ENCODE measurements around the gene TEAD1.

- TF ChIP-seq, protein P1, sequence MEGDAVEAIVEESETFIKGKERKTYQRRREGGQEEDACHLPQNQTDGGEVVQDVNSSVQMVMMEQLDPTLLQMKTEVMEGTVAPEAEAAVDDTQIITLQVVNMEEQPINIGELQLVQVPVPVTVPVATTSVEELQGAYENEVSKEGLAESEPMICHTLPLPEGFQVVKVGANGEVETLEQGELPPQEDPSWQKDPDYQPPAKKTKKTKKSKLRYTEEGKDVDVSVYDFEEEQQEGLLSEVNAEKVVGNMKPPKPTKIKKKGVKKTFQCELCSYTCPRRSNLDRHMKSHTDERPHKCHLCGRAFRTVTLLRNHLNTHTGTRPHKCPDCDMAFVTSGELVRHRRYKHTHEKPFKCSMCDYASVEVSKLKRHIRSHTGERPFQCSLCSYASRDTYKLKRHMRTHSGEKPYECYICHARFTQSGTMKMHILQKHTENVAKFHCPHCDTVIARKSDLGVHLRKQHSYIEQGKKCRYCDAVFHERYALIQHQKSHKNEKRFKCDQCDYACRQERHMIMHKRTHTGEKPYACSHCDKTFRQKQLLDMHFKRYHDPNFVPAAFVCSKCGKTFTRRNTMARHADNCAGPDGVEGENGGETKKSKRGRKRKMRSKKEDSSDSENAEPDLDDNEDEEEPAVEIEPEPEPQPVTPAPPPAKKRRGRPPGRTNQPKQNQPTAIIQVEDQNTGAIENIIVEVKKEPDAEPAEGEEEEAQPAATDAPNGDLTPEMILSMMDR (IDR thresholded peaks at IDR 0.05): no peak
- TF ChIP-seq EP300 (IDR thresholded peaks at IDR 0.05) (no peak), POLR2A (IDR thresholded peaks at IDR 0.05) (no peak)
Observed at GRCh38 chr11:12682737-12683500, 8.7 kb downstream of the TEAD1 start.
